Measurements from ENCODE around the gene CSTF2T.
"Not testable (repeated sequence)": the region's sequence is repeated elsewhere in the genome, so short reads cannot be mapped to it uniquely, and the experiment has no call there.

CSTF2T gene

DNA sequence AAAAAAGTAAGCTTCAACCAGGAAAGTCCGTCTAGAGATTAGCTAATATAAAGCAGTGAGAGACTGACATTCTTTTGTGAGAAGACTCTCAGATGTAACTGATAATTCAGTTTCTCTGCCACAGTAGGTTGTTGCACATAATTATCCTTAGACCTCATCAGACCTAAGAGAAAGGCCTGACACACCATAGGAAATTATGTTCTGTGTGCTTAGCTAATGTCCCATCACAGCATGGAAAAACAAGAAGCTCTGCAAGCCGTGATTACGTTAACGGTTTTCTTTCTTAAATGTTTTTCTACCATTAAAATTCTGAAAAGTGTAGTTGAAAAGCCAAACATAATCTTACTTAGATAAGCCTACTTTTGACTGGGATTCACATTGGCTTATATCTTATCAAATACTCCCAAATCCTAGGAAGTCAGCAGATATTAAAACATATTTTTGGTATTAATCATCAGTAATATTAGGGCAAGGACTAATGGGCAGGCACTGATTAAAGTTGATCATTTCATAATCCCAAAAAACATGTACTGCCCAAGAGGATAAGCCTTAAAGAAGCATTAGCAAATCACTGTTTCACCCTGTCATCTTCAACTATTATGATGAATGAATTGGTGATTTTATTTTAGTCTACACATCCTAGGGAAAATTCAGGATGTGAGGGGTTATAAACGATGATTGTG, 5.2 kb downstream of the CSTF2T start:
- no peaks in the 10 kb centered on the region for H3K27me3 ChIP-seq (ENCODE audit: insufficient read depth, low read length)
- no peaks in the 10 kb centered on the region for H3K9me3 ChIP-seq (ENCODE audit: insufficient read depth, low read depth, low read length)
- peaks cover 29% of the 10 kb centered on the region for H3K36me3 ChIP-seq (ENCODE audit: insufficient read depth, low read depth, low read length)
- no peak overlapping the region for H3K27ac ChIP-seq (ENCODE audit: low read length)
- no peak overlapping the region for H3K9ac ChIP-seq (ENCODE audit: low read depth, low read length)
- H3K4me1 ChIP-seq (ENCODE audit: insufficient read depth, low read length): peaks cover 10% of the 10 kb centered on the region; the same call in 1 of the 2 replicates
- H3K4me3 ChIP-seq (ENCODE audit: low read length): no peak overlapping the region

GRCh38 chr10:51691135-51691534, 8.3 kb downstream of the CSTF2T start:
- Histone ChIP-seq H3K27ac (ENCODE audit: low read length) (no peak overlapping the region), H3K4me1 (ENCODE audit: insufficient read depth, low read length) (peaks cover 3% of the 10 kb centered on the region; the same call in 1 of the 2 replicates), H3K9me3 (ENCODE audit: insufficient read depth, low read depth, low read length) (no peaks in the 10 kb centered on the region; the same call in 1 of the 2 replicates), H3K27me3 (ENCODE audit: insufficient read depth, low read length) (no peaks in the 10 kb centered on the region), H3K4me3 (ENCODE audit: low read length) (no peak overlapping the region), H3K36me3 (ENCODE audit: insufficient read depth, low read depth, low read length) (peaks cover 6% of the 10 kb centered on the region; the same call in 1 of the 2 replicates), H3K9ac (ENCODE audit: low read depth, low read length) (no peak overlapping the region)

GRCh38 chr10:51689536-51689935, 9.9 kb downstream of the CSTF2T start:
- H3K27me3 ChIP-seq (ENCODE audit: insufficient read depth, low read length): no peaks in the 10 kb centered on the region
- no peak overlapping the region for H3K9ac ChIP-seq (ENCODE audit: low read depth, low read length)
- no peak overlapping the region for H3K4me3 ChIP-seq (ENCODE audit: low read length)
- H3K27ac ChIP-seq (ENCODE audit: low read length): no peak overlapping the region
- H3K9me3 ChIP-seq (ENCODE audit: insufficient read depth, low read depth, low read length): no peaks in the 10 kb centered on the region; the same call in 1 of the 2 replicates
- H3K4me1 ChIP-seq (ENCODE audit: insufficient read depth, low read length): peaks cover 5% of the 10 kb centered on the region; the same call in 1 of the 2 replicates
- H3K36me3 ChIP-seq (ENCODE audit: insufficient read depth, low read depth, low read length): no peaks in the 10 kb centered on the region

GRCh38 chr10:51688826-51689225, 10.6 kb downstream of the CSTF2T start:
- not testable (repeated sequence) for H3K27ac ChIP-seq (ENCODE audit: low read length); H3K36me3 ChIP-seq (ENCODE audit: insufficient read depth, low read depth, low read length); H3K4me3 ChIP-seq (ENCODE audit: low read length); H3K9ac ChIP-seq (ENCODE audit: low read depth, low read length); H3K4me1 ChIP-seq (ENCODE audit: insufficient read depth, low read length); H3K9me3 ChIP-seq (ENCODE audit: insufficient read depth, low read depth, low read length); H3K27me3 ChIP-seq (ENCODE audit: insufficient read depth, low read length)

DNA sequence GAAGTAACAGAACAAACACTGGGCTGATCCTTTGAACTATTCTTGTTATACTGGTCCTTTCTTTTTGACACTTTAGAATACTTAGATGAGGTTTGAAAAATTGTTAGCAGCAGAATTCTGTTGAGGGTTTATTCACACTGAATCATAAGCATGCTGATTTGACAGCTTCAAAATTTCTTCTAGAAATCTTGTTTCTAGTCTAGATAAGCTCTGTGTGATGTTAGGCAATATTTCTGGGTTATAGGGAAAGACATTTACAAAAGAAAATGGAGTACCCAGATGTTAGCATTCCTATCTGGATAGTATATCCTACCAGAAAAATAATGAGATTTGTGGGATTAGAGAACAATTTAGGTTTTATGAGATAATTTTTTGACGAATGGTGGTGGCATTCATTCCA, 12.1 kb downstream of the CSTF2T start:
- no peaks in the 10 kb centered on the region for H3K36me3 ChIP-seq (ENCODE audit: insufficient read depth, low read depth, low read length)
- H3K9me3 ChIP-seq (ENCODE audit: insufficient read depth, low read depth, low read length): no peaks in the 10 kb centered on the region; the same call in 1 of the 2 replicates
- no peak overlapping the region for H3K9ac ChIP-seq (ENCODE audit: low read depth, low read length)
- peaks cover 5% of the 10 kb centered on the region; the same call in 1 of the 2 replicates for H3K4me1 ChIP-seq (ENCODE audit: insufficient read depth, low read length)
- no peaks in the 10 kb centered on the region for H3K27me3 ChIP-seq (ENCODE audit: insufficient read depth, low read length)
- no peak overlapping the region for H3K4me3 ChIP-seq (ENCODE audit: low read length)
- no peak overlapping the region for H3K27ac ChIP-seq (ENCODE audit: low read length)

GRCh38 chr10:51685768-51686167, 13.6 kb downstream of the CSTF2T start:
- Histone ChIP-seq H3K27me3 (ENCODE audit: insufficient read depth, low read length) (no peaks in the 10 kb centered on the region), H3K9me3 (ENCODE audit: insufficient read depth, low read depth, low read length) (no peaks in the 10 kb centered on the region; the same call in 1 of the 2 replicates), H3K4me1 (ENCODE audit: insufficient read depth, low read length) (peaks cover 5% of the 10 kb centered on the region; the same call in 1 of the 2 replicates), H3K27ac (ENCODE audit: low read length) (no peak overlapping the region), H3K4me3 (ENCODE audit: low read length) (no peak overlapping the region), H3K36me3 (ENCODE audit: insufficient read depth, low read depth, low read length) (no peaks in the 10 kb centered on the region), H3K9ac (ENCODE audit: low read depth, low read length) (no peak overlapping the region)

- no peaks in the 10 kb centered on the region; the same call in 1 of the 2 replicates for H3K9me3 ChIP-seq (ENCODE audit: insufficient read depth, low read depth, low read length)
- no peaks in the 10 kb centered on the region for H3K27me3 ChIP-seq (ENCODE audit: insufficient read depth, low read length)
- H3K9ac ChIP-seq (ENCODE audit: low read depth, low read length): no peak overlapping the region
- H3K36me3 ChIP-seq (ENCODE audit: insufficient read depth, low read depth, low read length): no peaks in the 10 kb centered on the region
- H3K4me3 ChIP-seq (ENCODE audit: low read length): no peak overlapping the region
- H3K4me1 ChIP-seq (ENCODE audit: insufficient read depth, low read length): peaks cover 5% of the 10 kb centered on the region; the same call in 1 of the 2 replicates
- no peak overlapping the region for H3K27ac ChIP-seq (ENCODE audit: low read length)
Measured at GRCh38 chr10:51683031-51683691, 16.2 kb downstream of the CSTF2T start.

DNA sequence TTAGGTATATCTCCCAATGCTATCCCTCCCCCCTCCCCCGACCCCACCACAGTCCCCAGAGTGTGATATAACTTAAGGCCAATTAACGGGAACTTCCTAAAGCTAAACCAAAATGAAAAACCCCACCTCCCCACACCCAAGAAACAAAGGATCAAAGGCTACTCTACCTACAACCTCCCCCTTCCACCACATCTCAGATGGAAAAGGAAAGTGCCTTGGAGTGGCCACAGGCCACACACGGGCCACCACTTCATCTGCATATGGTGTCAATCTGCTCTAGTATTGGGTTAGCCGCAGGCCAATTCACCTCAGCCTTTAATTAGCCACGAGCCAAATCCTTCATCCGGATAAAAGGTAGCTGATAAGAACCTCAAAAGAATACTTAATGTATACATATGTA, 19.6 kb downstream of the CSTF2T start:
- H3K27ac ChIP-seq (ENCODE audit: low read length): no peak overlapping the region
- no peaks in the 10 kb centered on the region for H3K27me3 ChIP-seq (ENCODE audit: insufficient read depth, low read length)
- no peak overlapping the region for H3K4me3 ChIP-seq (ENCODE audit: low read length)
- H3K9me3 ChIP-seq (ENCODE audit: insufficient read depth, low read depth, low read length): no peaks in the 10 kb centered on the region
- H3K9ac ChIP-seq (ENCODE audit: low read depth, low read length): no peak overlapping the region
- H3K36me3 ChIP-seq (ENCODE audit: insufficient read depth, low read depth, low read length): no peaks in the 10 kb centered on the region
- no peaks in the 10 kb centered on the region for H3K4me1 ChIP-seq (ENCODE audit: insufficient read depth, low read length)

DNA sequence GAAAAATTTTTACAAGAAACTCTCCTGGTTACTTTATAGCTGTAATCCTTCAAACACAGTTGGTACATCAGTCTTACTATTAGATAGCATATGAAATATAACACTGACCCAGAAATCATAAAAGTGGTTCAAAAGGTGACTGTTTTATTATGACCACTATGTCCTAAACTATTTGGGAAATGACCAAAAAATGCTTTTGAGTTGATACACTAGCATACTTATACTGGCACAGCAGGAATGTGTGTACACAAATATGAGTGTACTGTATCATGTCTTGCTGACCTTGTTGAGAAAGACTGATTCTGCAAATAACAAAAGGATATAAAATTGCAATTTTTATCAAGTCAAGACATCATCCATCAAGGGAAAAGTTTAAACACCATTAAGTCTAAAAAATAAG, 24.3 kb downstream of the CSTF2T start:
- Histone ChIP-seq H3K4me3 (ENCODE audit: low read length) (no peak overlapping the region), H3K9me3 (ENCODE audit: insufficient read depth, low read depth, low read length) (no peaks in the 10 kb centered on the region), H3K4me1 (ENCODE audit: insufficient read depth, low read length) (no peaks in the 10 kb centered on the region), H3K36me3 (ENCODE audit: insufficient read depth, low read depth, low read length) (no peaks in the 10 kb centered on the region), H3K9ac (ENCODE audit: low read depth, low read length) (no peak overlapping the region), H3K27ac (ENCODE audit: low read length) (no peak overlapping the region), H3K27me3 (ENCODE audit: insufficient read depth, low read length) (no peaks in the 10 kb centered on the region)

GRCh38 chr10:51672039-51672535, 27.3 kb downstream of the CSTF2T start:
- no peak overlapping the region for H3K27ac ChIP-seq (ENCODE audit: low read length)
- no peak overlapping the region for H3K4me3 ChIP-seq (ENCODE audit: low read length)
- no peaks in the 10 kb centered on the region for H3K36me3 ChIP-seq (ENCODE audit: insufficient read depth, low read depth, low read length)
- H3K4me1 ChIP-seq (ENCODE audit: insufficient read depth, low read length): no peaks in the 10 kb centered on the region
- no peak overlapping the region for H3K9ac ChIP-seq (ENCODE audit: low read depth, low read length)
- no peaks in the 10 kb centered on the region for H3K9me3 ChIP-seq (ENCODE audit: insufficient read depth, low read depth, low read length)
- no peaks in the 10 kb centered on the region for H3K27me3 ChIP-seq (ENCODE audit: insufficient read depth, low read length)

DNA sequence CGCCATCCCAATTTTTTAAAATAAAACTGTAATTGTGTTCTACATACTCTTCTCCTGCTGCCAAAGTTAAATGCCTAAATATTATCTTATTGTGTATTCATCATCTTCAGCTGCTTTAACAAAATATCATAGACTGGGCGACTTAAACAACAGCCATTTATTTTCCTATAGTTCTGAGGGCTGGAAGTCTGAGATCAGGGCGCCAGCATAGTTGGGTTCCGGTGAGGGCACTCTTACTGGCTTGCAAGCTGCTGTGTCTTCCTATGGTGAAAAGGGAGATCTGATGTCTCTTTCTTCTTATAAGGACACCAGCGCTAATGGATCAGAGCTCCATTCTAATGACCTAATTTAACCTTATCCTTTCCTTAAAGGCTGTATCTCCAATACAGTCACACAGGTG, 30.4 kb downstream of the CSTF2T start:
- Histone ChIP-seq H3K9ac (ENCODE audit: low read depth, low read length) (no peak overlapping the region), H3K4me3 (ENCODE audit: low read length) (no peak overlapping the region), H3K36me3 (ENCODE audit: insufficient read depth, low read depth, low read length) (no peaks in the 10 kb centered on the region), H3K27ac (ENCODE audit: low read length) (no peak overlapping the region), H3K4me1 (ENCODE audit: insufficient read depth, low read length) (no peaks in the 10 kb centered on the region), H3K27me3 (ENCODE audit: insufficient read depth, low read length) (no peaks in the 10 kb centered on the region), H3K9me3 (ENCODE audit: insufficient read depth, low read depth, low read length) (no peaks in the 10 kb centered on the region)

- no peaks in the 10 kb centered on the region for H3K36me3 ChIP-seq (ENCODE audit: insufficient read depth, low read depth, low read length)
- H3K27me3 ChIP-seq (ENCODE audit: insufficient read depth, low read length): no peaks in the 10 kb centered on the region
- no peaks in the 10 kb centered on the region for H3K9me3 ChIP-seq (ENCODE audit: insufficient read depth, low read depth, low read length)
- no peak overlapping the region for H3K27ac ChIP-seq (ENCODE audit: low read length)
- no peaks in the 10 kb centered on the region for H3K4me1 ChIP-seq (ENCODE audit: insufficient read depth, low read length)
- H3K9ac ChIP-seq (ENCODE audit: low read depth, low read length): no peak overlapping the region
- no peak overlapping the region for H3K4me3 ChIP-seq (ENCODE audit: low read length)
Measured at GRCh38 chr10:51668336-51668689, 31.1 kb downstream of the CSTF2T start.
